GM23248 (cell line): Measurements from ENCODE around the gene SPEM1.

ENCODE experiments used
- EZH2 ChIP-seq: fragments of 200-600 bp; sonication (generic); IDR thresholded peaks from 2 replicates; pipeline ENCODE4 v1.6.1; 2018; ENCODE audit warnings: antibody characterized with exemption, mild to moderate bottlenecking; ENCODE audit not compliant: insufficient read depth, poor library complexity, severe bottlenecking
- EZH2phosphoT487 ChIP-seq: fragments of 200-600 bp; sonication (generic); IDR thresholded peaks from 2 replicates; pipeline ENCODE4 v1.6.1; 2018; ENCODE audit warnings: antibody characterized with exemption, moderate library complexity, mild to moderate bottlenecking, low read depth; ENCODE audit not compliant: insufficient read depth

GRCh38 chr17:7415784-7416183 lies 4.3 kb upstream of the SPEM1 start:
- TF ChIP-seq EZH2phosphoT487 (no peak), EZH2 (no peak)
